Erythroblast (primary cell): Measurements from ENCODE around the gene SNX7.

ENCODE experiments used
- GATA1 ChIP-seq: IDR thresholded peaks from 2 replicates; pipeline ENCODE4 v1.6.1; 2011; ENCODE audit warnings: low read depth, mild to moderate bottlenecking, control low read depth, low read length, moderate library complexity
- POLR2A ChIP-seq: IDR thresholded peaks from 2 replicates; pipeline ENCODE4 v1.6.1; 2011; ENCODE audit warnings: mild to moderate bottlenecking, low read length

DNA sequence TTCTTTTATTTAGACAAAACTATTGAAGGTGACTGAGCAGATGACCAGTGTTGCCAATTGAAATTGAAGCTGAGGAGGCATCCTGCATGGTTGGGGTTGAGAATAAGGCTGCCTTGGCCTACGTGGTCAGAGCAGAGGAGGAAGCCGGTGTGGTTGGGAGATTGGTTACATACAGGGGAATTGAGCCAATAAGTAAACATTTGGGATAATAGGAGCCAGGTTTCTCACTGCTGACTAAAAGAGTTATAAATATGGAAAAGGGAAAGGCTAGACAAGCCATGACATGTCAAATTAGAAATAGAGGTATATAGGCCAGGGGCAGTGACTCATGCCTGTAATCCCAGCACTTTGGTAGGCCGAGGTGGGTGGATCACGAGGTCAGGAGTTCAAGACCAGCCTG is 15.8 kb downstream of the SNX7 start:
- TF ChIP-seq POLR2A (no peak), GATA1 (no peak)
